ENCODE results near the gene RTTN.

RTTN gene

GRCh38 chr18:69974365-69974764, 231.1 kb downstream of the RTTN start:
- DNase-seq, result no peak

GRCh38 chr18:69969491-69969890, 236.0 kb downstream of the RTTN start:
- DNase-seq, result no peak

GRCh38 chr18:69968039-69968438, 237.4 kb downstream of the RTTN start:
- DNase-seq, result peak; percentile 1

- DNase-seq, result no peak
Measured at GRCh38 chr18:69963196-69963595, 242.3 kb downstream of the RTTN start.

GRCh38 chr18:69961718-69962117, 243.8 kb downstream of the RTTN start:
- DNase-seq, result no peak

- DNase-seq, result no peak
Measured at GRCh38 chr18:69958422-69958821, 247.1 kb downstream of the RTTN start.

- no peak for DNase-seq
Measured at GRCh38 chr18:69957747-69958146, 247.7 kb downstream of the RTTN start.

- DNase-seq, result no peak
Measured at GRCh38 chr18:69956665-69957620, 248.5 kb downstream of the RTTN start.

GRCh38 chr18:69956057-69956456, 249.4 kb downstream of the RTTN start:
- DNase-seq, result no peak

GRCh38 chr18:69954719-69955480, 250.6 kb downstream of the RTTN start:
- no peak for DNase-seq

GRCh38 chr18:69953191-69953590, 252.3 kb downstream of the RTTN start:
- no peak for DNase-seq
